Activated CD4-positive, alpha-beta T cell treated with anti-CD3 and anti-CD28 coated beads, Interleukin-2, amount 50 U/mL, for 1 hour (primary cell): ENCODE data around the gene CCL18.
"Not testable (repeated sequence)": the region's sequence is repeated elsewhere in the genome, so short reads cannot be mapped to it uniquely, and the experiment has no call there.

Source experiments
- DNase-seq: peaks from one replicate; pipeline ENCODE4 v3.0.0-alpha.2; 2020

Gene CCL18

DNA sequence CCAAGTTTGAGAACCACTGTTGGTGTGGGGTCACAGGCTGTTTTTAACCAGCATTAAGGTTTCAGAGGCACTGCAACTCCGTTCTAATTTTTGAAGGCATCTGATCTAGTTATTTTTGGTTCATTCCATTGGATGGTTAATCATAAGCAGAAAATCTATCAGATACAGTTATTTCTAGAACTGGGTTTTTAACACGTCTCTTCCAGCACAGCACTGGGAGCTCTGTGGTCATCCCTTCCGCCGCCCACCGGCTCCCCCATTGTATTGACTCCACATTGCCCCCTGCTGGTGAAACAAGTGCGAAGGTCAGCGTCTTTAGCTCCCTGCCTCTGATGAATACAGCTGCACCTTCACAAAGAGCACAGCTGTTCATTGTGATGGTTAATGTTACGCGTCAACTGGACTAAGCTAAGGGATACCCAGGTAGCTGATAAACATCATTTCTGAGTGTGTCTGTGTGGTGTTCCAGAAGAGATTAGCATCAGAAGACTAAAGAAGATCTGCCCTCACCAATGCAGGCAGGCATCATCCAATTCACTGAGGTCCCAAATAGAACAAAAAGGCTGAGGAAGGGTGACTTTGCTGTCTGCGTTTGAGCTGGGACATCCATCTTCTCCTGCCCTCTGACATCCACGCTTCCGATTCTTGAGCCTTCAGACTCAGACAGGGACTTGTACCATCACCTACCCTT lies 8.5 kb downstream of the CCL18 start:
- DNase-seq, result peak; percentile 22

DNA sequence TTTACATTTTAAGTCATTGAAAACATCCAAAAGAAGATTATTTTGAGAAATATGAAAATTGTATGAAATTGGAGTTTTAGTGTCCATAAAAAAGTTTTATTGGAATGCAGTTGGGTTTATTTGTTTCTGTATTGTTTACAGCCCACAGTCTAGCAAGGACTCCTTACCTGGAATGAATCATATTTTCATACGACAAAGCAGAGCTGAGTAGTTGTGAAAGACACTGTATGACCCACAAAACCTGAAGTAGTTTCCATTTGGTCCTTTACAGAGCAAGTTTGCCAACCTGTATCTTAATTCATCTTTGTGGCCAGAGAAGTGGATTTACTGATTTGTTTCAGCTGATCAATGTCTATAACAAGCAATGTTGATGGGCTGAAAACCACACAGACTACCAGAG lies 10.3 kb downstream of the CCL18 start:
- no peak for DNase-seq

DNA sequence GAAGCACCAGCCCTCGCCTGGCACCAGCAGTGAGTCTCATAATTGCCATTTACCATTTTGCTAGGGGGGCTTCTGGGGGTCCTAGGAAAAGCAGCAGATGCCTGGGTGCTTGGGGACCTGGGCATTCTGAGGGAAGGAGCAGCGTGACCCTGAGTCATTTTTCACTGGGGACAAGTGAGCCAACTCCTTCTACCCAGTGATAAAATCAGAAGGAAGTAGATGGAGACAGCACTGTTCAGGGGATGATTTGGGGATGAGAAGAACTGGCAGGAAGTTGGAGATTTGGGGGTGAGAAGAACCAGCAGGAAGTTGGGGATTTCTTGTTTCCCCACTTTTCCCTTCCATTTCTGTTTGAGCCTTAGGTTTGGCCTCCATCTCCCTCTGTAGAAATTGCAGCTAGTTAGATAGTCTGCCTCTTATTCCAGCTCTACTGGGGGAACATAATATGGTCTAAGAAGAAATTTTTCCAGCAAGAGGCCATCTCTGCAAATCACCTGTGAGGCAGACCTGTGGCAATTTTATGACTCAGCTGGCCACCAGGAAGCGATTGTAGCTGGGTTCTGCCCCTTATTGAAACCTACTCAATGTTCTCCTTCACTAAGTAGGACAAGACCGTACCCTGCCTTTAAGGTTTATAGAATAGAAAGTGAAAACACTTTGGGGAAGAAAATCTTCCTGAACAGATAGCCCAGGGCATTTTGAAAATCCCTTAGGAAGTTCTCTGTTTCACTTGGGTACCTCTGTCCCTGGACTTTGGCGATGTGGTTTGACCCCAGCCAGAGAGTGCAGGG lies 17.8 kb downstream of the CCL18 start:
- DNase-seq, result not testable (repeated sequence)

DNA sequence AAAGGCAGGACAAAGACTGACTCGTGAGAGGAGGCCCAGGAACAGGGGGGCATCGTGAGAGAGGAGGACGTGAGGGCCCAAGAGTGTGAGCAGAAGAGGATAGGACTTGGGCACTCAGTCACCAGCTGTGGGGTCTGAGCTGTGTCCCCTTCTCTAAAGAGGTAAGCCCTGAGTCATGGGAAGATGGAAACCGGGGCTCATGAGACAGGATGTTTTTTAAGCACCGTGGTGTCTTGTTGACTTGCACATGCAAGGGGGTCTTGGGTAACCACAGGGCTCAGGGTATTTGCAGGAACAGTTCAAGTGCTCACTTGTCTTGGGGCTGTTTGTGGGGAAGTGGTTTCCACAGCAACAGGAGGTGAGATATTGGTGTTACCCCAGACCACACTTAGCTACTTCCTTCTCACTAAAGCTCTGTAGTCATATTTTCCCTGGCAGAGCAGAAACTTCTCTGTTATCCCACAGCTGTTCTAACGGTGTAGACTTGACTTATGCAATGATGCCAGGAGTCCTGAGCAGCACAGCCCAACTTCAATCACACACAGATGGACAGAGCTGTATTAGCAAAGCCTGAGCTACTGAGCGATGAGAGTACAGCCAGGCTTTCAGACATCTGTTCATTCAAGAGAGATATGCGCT lies 18.5 kb downstream of the CCL18 start:
- DNase-seq, result not testable (repeated sequence)

DNA sequence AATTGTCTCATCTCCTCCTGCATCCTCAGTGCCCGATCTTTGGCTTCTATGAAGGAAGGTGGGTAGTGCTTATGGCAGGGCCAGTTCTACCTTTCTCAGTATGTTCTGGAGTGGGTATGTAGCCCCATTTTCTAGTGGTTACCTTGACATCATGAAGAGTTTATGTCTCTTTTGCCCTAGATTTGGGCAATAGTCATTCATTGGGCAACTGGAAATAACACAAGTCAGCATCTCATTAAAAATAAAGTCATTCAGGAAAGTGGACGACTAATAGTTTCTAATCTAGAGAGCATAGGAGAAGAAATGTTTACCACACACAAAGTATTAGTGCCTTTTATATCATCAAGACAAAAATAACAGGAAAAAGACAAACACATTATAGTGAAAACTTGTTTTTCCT lies 19.6 kb downstream of the CCL18 start:
- DNase-seq, result not testable (repeated sequence)

DNA sequence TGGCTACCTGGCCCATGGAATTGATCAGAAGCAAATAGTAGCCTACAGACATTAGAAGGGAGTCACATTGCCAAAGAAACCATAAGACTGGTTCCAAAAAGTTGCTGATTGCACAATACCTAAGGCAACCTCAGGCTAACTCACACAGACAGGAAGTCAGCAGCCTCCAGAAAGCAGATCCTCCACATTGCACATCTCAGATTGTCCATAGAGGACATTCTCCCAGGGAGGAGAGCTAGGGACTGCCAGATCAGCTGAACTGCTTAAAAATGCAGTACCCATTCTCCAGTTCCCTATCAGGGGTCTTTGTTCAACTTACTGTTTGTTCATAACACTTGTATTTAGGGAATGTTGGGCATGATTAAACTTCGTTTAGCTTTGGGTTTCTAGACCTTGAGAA lies 21.7 kb downstream of the CCL18 start:
- no peak for DNase-seq

DNA sequence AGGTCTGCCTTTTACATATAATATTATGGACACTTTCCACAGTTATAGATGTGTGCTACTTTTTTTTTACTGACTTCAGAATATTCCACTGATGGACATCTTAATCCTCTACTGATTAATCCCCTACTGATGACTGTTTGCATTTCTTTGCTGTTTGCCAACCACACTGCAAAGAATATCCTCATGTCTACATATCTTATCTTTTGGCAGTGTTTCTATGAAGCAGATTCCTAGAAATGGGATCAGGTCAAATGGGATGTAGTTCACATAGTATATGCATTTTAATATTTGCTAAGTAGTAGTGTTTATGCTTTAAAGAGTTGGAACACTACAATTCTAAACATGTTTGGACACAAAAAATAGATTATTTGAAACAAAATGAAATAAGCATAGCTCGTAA lies 22.7 kb downstream of the CCL18 start:
- DNase-seq, result no peak

DNA sequence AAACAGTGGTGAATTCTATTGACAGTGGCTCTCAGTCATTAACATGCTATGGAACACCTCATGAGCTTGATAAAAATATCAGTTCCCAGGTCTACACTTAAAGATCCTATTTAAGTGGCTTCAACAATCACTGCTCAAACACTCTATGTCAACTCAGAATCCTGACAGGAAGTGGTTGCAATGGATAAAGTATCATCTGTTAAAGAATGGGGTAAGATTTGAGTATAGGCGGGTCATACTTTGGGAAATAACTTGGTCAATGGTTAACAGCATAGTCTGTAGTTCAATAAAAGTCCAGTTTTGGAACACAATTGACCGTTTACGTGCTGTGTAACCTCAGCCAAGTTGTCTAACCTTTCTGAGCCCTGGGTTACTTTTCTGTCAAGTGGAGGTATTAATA lies 23.4 kb downstream of the CCL18 start:
- DNase-seq, result not testable (repeated sequence)

DNA sequence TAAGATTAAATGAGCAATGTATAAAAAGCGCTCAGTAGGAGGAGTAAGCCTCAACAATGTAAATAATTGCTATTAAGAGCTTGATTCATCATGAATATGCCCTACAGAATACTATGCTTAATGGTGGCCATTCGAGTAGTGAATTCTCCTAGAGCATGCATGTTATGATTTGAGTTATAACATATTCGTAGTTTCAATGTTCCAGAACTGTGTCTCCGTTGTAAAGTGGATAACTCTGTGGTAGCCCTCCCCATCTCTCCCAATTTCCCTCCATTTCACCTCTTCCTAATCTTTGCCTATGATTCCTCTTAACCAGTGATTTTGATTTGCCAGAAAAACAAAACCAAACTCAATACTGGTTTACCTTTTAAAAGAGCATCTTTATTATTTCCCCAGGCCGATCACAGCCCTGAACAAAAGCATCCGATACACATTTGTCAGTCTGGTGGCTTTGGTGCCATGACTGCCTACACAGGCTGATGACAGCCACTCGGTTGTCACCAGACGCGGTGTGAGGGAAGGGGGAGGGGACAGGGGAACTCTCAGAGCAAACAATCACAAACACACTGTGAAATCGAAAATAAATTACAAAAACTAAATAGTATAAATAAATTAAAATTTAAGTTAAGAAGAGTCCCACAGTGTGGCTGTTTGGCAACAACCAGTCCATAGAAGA lies 24.0 kb downstream of the CCL18 start:
- DNase-seq, result not testable (repeated sequence)

DNA sequence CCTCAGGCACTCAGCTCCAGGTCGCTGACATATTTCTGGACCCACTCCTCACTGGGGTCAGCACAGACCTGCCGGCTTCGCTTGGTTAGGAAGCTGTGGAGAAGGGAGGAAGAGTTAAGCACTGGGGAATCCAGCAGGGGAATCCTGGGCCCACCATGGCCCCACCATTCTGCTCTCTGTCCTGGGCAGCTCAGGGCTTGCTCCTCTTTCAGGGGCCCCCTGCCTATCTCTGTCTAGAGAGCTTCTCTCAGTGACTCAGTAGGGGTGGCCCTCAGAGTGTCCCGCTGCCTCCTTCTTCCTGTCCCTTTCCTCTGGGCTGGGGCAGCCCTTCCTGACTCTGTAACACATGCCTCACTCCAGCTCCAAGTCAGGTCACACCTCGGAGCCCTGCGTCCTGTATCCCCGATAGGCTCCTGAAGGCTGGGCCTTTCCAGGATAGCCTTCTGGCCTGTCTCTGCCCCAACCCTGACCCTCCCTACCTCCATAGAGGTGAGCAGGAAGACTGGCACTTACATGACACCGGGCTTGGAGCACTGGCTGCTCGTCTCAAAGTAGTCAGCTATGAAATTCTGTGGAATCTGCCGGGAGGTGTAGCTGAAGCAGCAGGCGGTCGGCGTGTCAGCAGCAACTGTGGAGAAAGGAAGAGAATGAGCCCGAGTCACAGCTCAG lies 24.7 kb downstream of the CCL18 start:
- no peak for DNase-seq

DNA sequence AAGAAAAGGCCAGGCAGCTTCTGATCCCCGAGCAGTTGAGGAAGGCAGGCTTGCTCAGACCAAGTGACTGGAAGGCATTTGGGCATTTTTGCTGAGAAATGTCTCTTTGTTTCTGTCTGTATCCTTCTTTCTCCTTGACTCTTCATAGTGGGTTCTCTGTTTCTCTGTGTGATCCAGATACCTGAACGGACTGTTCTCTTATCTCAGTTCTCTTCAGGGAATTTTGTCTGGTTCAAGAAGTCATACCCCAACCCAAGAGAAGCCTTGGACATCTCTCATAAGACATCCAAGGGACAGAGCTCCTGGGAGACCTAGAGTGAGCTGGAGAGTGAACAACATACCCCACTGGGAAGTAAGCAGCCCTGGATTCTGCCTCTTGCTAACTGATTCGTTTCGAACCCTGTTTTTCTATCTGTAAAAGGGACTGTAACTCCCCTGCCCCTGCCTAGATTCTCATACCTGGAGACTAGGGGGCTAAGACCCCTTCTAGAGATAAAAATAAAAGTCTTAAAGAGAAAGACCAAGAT lies 25.3 kb downstream of the CCL18 start:
- DNase-seq, result no peak

DNA sequence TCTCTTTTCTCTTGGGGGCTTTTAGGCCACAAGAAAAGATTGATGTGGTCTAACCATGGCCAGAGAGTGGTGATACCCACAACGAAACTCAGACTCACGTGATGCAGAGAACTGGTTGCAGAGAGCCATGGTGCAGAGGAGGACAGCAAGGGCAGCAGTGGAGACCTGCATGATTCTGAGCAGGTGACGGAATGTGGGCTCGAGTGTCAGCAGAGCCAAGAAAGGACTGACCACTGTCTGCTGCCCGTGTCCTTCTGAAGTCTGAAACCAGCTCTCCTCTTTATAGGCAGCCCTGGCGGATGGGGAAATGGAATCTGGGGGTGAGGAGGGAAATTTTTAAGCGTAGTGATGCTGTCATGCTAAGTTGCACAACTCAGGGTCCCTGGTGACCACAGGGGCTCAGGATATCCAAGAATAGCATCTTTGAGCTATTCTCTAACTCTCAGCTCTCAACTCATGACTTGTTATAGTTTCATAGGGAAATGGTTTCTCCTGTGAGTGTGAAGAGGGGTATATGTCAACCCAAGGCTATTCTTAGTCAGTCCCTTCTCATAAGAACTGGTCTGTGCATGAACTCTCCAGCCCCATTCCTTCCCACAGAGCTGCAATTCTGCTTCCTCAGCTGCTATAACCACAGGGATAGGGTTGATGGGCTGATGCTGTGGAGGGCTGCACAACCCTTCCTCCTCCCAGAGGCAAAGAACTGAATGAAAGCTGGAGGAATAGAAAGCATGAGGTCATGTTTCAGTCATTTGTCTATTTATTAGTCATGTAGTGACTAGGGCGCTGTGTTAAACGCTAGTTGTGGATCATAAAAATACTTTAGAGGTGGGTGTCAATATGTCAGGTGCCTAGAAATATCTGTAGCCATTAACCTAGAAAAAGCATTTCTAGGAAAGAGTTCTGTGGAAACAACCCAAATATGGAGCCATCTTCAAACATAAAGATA lies 26.1 kb downstream of the CCL18 start, which contains the start of gene CCL3:
Gene CCL3 (minus strand): TSS at position 256 of the 949 bp plus-strand sequence. CDS start 85 bp downstream, at position 171.
- DNase-seq, result no peak

DNA sequence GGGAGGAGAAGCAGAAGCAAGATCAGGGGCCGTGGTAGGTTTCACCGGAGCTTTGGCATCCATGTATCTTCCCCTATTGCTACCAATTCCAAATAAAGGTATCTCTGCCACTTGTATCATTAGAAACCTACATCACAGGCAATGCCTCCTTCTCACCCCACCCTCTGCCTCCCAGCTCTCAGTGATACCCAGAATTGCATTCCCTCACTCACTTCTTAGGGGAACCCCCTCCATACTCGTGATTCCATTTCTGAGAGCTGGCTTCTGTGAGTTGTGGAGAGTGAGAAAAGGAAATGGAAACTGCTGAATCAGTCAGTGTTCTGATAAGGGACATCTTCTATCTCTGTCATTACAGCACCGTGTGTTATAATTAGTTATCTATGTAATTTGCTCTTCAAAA lies 28.2 kb downstream of the CCL18 start:
- DNase-seq, result no peak

DNA sequence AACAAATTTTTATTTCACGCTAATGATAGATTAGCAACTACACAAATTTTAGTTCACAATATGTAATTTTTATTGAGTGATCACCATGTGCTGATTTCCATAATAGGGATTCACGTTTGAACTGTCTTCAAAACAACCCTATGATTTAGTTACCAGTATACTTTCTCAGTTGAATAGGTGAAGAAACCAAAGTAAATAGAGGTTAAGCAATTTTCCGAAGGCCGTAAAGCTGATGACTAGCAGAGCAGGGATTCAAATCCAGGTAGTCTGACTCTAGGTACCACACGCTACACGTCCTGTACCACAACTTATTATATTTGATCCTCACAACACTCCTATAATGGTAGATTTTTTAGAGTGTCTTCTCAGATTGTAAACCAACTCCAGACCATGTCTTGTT lies 28.6 kb downstream of the CCL18 start:
- DNase-seq, result not testable (repeated sequence)

DNA sequence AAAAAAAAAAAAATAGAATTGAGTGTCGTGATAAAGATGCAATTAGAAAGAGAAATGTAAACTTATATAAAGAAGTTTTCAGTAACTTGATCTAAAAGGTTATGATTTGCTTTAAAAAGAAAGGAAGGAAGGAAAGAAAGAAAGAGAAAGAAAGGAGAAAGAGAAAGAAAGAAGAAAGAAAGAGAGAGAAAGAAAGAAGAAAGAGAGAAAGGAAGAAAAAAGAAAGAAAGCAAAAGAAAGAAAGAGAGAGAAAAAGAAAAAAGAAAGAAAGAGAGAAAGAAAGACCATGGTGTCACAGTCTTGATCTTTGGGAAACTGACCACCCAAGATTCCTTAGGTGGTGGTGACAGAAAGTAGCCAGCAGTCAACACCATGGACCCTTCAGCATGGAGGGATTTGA lies 30.2 kb downstream of the CCL18 start:
- no peak for DNase-seq

DNA sequence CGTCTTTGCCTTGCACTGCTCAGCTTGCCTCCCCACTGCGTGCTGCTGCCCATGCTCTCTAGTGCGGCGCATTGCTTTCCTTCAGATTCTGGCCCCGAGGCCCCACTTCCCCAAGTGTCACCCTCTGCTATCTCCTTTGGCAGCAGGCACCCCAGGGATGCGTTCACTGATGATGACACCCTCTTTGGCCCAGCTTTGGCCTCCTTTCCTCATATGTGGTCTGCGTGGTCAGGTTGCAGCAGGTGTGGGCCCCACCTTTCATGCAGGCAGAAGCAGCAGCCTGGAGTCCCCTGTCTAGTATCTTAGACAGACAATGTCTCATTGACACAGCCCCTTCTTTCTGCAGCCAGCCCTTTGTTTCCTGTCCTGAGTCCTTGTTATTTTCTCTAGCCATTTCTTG lies 30.7 kb downstream of the CCL18 start:
- DNase-seq, result no peak

DNA sequence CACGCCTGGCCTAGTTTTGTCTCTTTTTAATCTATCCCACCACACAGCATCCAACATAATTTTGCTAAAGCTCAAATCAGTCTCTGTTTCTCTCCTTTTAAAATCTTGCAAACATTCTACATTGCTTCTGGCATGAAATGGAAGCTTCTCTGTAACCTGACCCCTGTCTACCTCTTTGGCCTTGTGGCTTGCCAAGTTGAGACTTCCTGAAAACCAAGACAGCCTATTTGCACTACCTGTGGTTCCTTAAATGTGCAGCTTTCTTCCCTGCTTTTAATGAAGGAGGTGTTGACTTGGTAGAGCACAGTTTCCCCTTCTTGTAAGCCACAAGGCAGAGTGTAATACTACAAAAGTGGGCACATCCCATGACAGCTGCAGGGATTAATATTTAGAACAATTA lies 31.9 kb downstream of the CCL18 start:
- DNase-seq, result no peak

DNA sequence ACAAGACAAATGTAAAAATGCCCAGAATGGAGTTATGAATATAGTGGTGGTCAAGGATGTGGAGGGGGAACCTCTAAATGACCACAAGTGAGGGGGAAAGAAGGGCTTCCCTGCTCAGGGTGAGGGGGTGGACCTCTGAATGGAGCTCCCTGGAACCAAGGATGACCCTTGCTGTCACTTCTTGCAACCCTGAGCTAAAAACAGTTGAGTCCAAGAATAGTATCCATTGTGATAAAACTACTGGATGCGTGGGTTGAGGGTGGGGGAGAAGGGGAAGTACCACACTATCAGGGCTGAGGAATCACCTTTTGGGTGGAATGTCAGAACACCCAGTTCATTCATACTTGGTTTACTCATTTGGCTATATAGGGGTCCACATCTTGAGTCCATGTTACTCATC lies 34.9 kb downstream of the CCL18 start:
- DNase-seq, result not testable (repeated sequence)

DNA sequence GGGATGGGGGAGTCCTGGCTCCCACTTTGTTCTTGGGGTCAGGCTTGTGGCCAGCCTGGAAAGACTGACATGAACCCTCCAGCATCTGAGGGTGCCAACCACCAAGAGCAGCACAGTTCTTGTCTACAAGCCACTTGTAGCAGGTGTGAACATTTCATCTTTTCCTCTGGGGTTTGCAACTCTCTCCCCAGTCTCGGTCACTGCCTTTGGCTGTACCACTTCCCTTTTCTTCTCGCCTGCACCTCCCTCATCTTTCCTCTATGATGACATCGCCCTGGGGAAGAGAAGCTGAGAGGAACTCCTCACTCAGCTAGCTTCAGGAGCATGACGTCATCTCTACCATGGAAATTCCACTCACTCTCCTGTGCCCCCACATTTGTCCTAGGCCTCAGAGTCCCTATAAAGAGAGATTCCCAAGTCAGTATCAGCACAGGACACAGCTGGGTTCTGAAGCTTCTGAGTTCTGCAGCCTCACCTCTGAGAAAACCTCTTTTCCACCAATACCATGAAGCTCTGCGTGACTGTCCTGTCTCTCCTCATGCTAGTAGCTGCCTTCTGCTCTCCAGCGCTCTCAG lies 39.4 kb downstream of the CCL18 start, which contains the start of gene CCL4:
Gene CCL4 (plus strand): TSS at position 427 of the 575 bp plus-strand sequence. CDS start 79 bp downstream, at position 506.
- DNase-seq, result not testable (repeated sequence)

DNA sequence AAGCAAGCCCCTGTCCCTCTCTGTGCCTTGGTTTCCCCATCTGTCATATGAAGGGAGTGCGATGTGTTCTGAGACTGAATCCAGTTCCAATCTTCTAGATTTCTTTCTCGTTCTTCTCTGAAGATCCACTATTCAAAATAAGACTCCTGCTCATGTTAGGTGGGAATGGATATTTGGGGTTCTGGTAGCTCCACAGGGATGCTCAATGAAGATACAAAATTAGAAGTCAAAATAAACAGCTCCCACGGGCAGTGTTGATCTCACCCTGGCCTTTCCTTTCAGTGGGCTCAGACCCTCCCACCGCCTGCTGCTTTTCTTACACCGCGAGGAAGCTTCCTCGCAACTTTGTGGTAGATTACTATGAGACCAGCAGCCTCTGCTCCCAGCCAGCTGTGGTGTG lies 40.2 kb downstream of the CCL18 start:
- DNase-seq, result not testable (repeated sequence)
